HUES6 (cell line): Measurements from ENCODE around the gene KIR3DL3.
"Not testable (repeated sequence)": the region's sequence is repeated elsewhere in the genome, so short reads cannot be mapped to it uniquely, and the experiment has no call there.

Experiments used
- H3K27ac ChIP-seq: 2 replicates; pipeline ENCODE4 v1.7.0; 2013; ENCODE audit warnings: low read depth, mild to moderate bottlenecking, low read length, inconsistent platforms
- H3K27me3 ChIP-seq: 2 replicates; pipeline ENCODE4 v1.6.1; 2013; ENCODE audit warnings: low read length; ENCODE audit not compliant: control insufficient read depth, insufficient read depth
- H3K36me3 ChIP-seq: 2 replicates; pipeline ENCODE4 v1.6.1; 2013; ENCODE audit warnings: low read length; ENCODE audit not compliant: control insufficient read depth, insufficient read depth
- H3K4me1 ChIP-seq: 2 replicates; pipeline ENCODE4 v1.6.1; 2013; ENCODE audit warnings: low read length; ENCODE audit not compliant: control insufficient read depth, insufficient read depth
- H3K4me3 ChIP-seq: 2 replicates; pipeline ENCODE4 v1.5.1; 2013; ENCODE audit warnings: low read depth, low read length
- H3K9ac ChIP-seq: one replicate; pipeline ENCODE4 v1.6.1; 2013; ENCODE audit warnings: mild to moderate bottlenecking, low read length
- H3K9me3 ChIP-seq: 2 replicates; pipeline ENCODE4 v1.6.1; 2013; ENCODE audit warnings: low read depth, low read length; ENCODE audit not compliant: control insufficient read depth, insufficient read depth

Gene KIR3DL3

DNA sequence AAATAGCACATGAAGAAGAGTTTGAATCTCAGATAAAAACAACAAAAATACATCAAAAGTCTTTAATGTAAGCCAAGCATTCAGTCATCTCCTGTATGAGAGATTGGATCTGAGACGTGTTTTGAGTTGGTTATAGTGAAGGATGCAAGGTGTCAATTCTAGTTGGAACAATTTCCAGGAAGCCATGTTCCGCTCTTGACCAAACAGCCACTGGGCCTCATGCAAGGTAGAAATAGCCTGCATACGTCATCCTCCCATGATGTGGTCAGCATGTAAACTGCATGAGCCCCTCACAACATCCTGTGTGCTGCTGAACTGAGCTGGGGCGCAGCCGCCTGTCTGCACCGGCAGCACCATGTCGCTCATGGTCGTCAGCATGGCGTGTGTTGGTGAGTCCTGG lies at the start of gene KIR3DL3:
Gene KIR3DL3, plus strand, starts transcription at position 301 of the 400 bp plus-strand sequence. Its CDS starts 55 bp downstream, at position 356.
- H3K4me3 ChIP-seq: no peak within 1 kb of the TSS
- H3K4me1 ChIP-seq: no peaks in the 10 kb centered on the region
- no peaks in the 10 kb centered on the region for H3K36me3 ChIP-seq
- peaks cover 77% of the 10 kb centered on the region for H3K9me3 ChIP-seq
- H3K9ac ChIP-seq: no peak within 1 kb of the TSS
- H3K27ac ChIP-seq: no peak within 1 kb of the TSS
- no peaks in the 10 kb centered on the region; the same call in 1 of the 2 replicates for H3K27me3 ChIP-seq

DNA sequence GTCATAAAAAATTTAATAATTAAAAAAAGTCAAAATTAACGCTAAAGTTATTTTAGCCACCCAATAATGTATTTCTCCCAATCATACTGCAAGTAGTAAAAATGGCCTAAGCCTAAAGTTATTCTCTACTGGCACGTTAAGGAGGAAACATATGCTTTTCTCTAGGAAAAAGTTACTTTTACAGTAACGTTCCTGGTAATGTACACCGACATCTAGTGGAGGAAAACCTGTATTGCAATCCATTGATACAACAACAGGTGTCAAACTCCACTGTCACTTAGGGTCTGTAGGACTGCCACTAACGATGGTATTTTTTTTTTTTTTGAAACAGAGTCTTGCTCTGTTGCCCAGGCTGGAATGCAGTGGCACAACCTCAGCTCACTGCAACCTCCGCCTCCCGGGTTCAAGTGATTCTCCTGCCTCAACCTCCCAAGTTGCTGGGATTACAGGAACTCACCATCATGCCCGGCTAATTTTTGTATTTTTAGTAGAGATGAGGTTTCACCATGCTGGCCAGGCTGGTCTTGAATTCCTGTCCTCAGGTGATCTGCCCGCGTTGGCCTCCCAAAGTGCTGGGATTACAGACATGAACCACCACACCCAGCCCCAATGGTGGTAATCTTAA lies 47.9 kb upstream of the KIR3DL3 start:
- not testable (repeated sequence) for H3K9ac ChIP-seq, H3K27ac ChIP-seq, H3K27me3 ChIP-seq, H3K36me3 ChIP-seq, H3K4me3 ChIP-seq, H3K9me3 ChIP-seq, H3K4me1 ChIP-seq

DNA sequence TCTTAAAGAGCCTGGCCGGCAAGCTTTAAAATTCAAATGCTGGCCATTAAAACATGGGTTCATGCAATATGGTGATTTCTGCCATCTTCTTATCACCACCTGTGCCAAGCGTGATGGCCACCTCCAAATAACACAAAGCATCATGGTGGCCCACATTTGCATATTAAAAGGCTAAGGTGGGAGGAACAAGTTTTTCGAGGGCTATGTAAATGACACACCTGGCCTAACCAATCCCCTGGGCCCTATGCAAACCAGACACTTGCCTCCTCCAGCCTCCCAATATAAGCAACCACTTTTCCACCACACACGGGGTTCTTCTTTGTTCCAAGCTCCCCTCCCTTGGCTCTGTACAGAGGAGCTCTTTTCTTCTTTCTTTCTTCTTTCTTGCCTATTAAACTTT lies 47.0 kb upstream of the KIR3DL3 start:
- no peaks in the 10 kb centered on the region for H3K4me1 ChIP-seq
- no peak overlapping the region for H3K27ac ChIP-seq
- H3K27me3 ChIP-seq: no peaks in the 10 kb centered on the region; the same call in 1 of the 2 replicates
- no peak overlapping the region for H3K4me3 ChIP-seq
- no peaks in the 10 kb centered on the region for H3K36me3 ChIP-seq
- peaks cover 3% of the 10 kb centered on the region; the same call in 1 of the 2 replicates for H3K9me3 ChIP-seq
- H3K9ac ChIP-seq: no peak overlapping the region

DNA sequence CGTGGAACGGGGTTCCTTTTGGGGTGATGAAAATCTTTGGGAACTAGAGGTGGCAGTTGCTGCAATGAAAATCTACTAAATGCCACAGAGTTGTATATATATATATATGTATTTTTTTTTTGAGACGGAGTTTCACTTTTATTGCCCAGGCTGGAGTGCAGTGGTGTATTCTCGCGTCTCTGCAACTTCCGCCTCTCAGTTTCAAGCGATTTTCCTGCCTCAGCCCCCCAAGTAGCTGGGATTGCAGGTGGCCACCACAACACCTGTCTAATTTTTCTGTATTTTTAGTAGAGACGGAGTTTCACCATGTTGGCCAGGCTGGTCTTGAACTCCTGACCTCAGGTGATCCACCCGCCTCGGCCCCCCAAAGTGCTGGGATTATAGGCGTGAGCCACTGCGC lies 42.6 kb upstream of the KIR3DL3 start:
- H3K27me3 ChIP-seq, H3K27ac ChIP-seq: not testable (repeated sequence)

DNA sequence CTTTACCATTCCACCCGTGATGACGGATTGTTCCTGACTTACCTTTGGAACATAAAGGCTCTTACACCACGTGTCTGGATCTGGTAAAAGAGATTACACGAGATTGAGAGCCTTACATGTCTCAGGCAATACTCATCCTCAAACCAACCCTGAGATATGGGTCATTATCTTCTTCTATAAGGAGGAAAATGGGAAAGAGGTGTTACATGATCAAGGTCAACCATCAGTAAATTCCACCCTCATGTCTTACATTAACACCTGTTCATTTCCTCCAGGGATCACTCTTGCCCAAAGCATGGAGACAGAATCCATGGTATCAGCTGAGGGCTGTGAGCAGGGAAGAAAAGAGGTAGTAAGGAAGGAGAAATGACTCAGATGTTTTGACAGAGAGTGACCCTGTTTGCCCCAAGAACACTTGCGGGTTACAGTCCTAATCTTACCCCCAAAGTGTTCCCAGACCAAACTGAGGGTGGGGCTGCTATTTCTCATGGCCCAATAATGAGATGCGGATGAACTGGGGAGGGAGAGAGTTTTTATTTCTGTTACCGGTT lies 41.9 kb upstream of the KIR3DL3 start:
- H3K4me1 ChIP-seq: no peaks in the 10 kb centered on the region
- H3K9me3 ChIP-seq: peaks cover 15% of the 10 kb centered on the region; the same call in 1 of the 2 replicates
- H3K27me3 ChIP-seq: no peaks in the 10 kb centered on the region; the same call in 1 of the 2 replicates
- no peaks in the 10 kb centered on the region for H3K36me3 ChIP-seq
- H3K4me3 ChIP-seq: no peak overlapping the region
- no peak overlapping the region for H3K27ac ChIP-seq
- no peak overlapping the region for H3K9ac ChIP-seq

More for the DNA sequence above, 42.6 kb upstream of the KIR3DL3 start:
- not testable (repeated sequence) for H3K9ac ChIP-seq, H3K36me3 ChIP-seq, H3K4me1 ChIP-seq, H3K4me3 ChIP-seq
- H3K9me3 ChIP-seq: peaks cover 12% of the 10 kb centered on the region; the same call in 1 of the 2 replicates

DNA sequence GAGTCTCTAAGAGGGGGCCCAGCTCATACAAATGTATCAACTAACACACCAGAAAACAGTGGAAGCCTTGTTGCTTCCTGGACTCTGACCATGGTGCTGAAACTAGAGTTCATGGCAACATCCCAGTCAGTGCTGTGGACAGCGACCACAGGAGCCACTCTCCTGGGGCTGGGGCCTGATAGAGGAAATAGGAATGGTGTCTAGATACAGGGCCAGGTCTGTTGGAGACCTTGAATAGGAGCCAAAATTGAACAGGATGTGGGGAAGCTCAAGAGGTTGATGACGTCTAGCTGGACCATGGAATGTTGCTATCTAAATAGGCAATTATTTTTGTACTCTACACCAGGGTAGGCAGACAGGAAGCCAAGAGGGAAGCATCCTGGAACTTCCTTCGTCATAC lies 39.7 kb upstream of the KIR3DL3 start:
- peaks cover 19% of the 10 kb centered on the region; the same call in 1 of the 2 replicates for H3K9me3 ChIP-seq
- no peak overlapping the region for H3K9ac ChIP-seq
- no peaks in the 10 kb centered on the region for H3K4me1 ChIP-seq

DNA sequence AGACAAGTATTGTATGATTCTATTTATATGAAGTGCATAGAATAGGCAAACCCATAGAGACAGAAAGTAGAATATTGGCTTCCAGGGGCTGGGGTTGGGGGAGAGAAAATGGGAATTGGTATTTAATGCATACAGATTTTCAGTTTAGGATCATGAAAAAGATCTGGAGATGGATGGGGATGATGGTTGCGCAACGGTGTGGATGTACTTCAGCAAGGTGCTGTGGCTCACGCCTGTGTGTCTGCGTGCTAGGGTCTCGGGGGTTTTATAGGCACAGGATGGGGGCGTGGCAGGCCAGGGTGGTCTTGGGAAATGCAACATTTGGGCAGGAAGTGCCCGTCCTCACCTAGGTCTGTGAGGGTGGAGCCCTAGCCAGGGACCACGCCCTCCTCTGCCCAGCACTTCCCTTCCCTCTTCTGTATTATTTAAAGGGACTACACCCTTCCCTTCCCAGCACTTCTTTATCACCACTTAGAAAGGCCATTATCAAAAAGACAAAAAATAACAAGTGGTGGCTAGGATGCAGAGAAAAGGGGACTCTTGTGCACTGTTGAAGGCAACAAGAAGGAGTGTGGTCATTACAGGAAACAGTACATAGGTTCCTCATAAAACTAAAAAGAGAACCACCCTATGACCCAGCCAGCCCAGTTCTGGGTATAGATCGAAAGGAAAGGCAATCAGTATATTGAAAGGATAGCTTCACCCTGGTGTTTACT lies 32.5 kb upstream of the KIR3DL3 start:
- no peak overlapping the region for H3K9ac ChIP-seq
- peaks cover 28% of the 10 kb centered on the region; the same call in 1 of the 2 replicates for H3K27me3 ChIP-seq
- no peak overlapping the region for H3K4me3 ChIP-seq
- H3K27ac ChIP-seq: no peak overlapping the region
- H3K9me3 ChIP-seq: peaks cover 44% of the 10 kb centered on the region; the same call in 1 of the 2 replicates
- H3K4me1 ChIP-seq: no peaks in the 10 kb centered on the region
- no peaks in the 10 kb centered on the region for H3K36me3 ChIP-seq

More for the DNA sequence above, 39.7 kb upstream of the KIR3DL3 start:
- Histone ChIP-seq H3K27me3 (peaks cover 6% of the 10 kb centered on the region; the same call in 1 of the 2 replicates), H3K36me3 (no peaks in the 10 kb centered on the region), H3K4me3 (no peak overlapping the region), H3K27ac (no peak overlapping the region)

DNA sequence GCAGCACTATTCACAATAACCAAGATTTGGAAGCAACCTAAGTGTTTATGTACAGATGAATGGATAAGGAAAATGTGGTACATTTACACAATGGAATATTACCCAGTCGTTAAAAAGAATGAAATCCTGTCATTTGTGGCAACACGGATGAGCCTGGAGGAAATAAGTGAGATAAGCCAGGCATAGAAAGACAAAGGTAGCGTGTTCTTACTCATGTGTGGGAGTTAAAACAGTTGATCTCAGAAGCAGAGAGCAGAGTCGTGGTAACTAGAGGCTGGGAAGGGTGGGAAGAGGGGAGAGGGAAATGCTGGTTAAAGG lies 32.0 kb upstream of the KIR3DL3 start:
- Histone ChIP-seq H3K9me3 (peaks cover 43% of the 10 kb centered on the region; the same call in 1 of the 2 replicates), H3K36me3 (no peaks in the 10 kb centered on the region), H3K4me1 (no peaks in the 10 kb centered on the region), H3K4me3 (no peak overlapping the region), H3K27me3 (peaks cover 28% of the 10 kb centered on the region; the same call in 1 of the 2 replicates), H3K9ac (no peak overlapping the region), H3K27ac (no peak overlapping the region)

DNA sequence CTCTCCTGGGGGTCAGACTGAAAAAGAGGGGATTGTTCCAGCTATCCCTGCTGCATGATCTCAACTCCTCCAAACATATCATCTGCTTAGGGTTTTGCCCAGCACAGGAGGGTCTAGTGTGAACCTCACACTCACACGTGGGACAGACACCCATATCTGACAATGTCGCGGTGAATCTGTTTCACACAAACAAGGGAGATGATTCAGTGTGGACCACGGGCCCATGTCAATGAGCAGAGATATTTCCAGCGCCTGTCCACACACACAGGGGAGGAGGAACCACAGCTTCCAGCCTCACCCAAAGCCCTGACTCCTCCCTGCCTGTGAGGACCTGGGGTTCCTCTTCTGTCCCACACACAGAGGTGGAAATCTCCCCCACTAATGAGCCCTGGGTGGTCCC lies 29.6 kb upstream of the KIR3DL3 start:
- Histone ChIP-seq H3K27ac (no peak overlapping the region), H3K9ac (no peak overlapping the region), H3K9me3 (peaks cover 50% of the 10 kb centered on the region; the same call in 1 of the 2 replicates), H3K27me3 (peaks cover 21% of the 10 kb centered on the region; the same call in 1 of the 2 replicates), H3K4me1 (no peaks in the 10 kb centered on the region), H3K36me3 (no peaks in the 10 kb centered on the region), H3K4me3 (no peak overlapping the region; the same call in 1 of the 2 replicates)

DNA sequence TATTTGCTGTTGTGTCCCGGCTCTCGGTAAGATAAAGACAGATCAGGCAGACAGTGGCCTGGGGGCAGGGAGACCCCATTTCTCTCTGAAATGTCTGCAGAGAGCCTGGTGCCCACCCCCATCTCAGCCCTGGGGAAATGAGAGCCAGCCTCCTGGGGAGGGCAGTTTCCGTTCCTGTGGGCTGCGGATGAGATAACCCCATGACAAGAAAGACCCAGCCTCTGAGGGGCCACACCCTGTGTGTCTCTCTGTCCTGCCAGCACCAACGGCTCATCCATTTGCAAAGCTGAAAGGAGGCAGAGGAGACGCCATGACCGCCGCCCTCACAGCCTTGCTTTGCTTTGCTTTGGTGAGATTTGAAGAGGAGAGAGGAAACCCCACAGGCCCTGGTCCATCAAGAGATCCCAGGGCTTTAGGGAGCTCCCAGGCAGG lies 28.1 kb upstream of the KIR3DL3 start:
- Histone ChIP-seq H3K4me1 (no peaks in the 10 kb centered on the region), H3K27ac (no peak overlapping the region), H3K27me3 (peaks cover 21% of the 10 kb centered on the region; the same call in 1 of the 2 replicates), H3K4me3 (no peak overlapping the region), H3K9ac (no peak overlapping the region), H3K36me3 (no peaks in the 10 kb centered on the region), H3K9me3 (peaks cover 58% of the 10 kb centered on the region; the same call in 1 of the 2 replicates)

DNA sequence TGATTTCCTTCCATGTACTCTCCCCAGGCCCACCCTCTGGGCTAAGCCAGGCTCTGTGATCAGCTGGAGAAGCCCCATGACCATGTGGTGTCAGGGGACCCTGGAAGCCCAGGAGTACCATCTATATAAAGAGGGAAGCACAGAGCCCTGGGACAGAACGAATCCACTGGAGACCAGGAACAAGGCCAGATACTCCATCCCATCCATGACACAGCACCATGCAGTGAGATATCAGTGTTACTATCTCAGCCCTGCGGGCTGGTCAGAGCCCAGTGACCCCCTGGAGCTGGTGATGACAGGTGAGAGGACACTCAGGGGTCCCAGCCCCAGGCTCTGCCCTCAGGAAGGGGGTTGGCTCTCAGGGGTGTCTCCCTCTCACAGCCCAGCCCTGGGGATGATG lies 27.5 kb upstream of the KIR3DL3 start:
- Histone ChIP-seq H3K9me3 (peaks cover 57% of the 10 kb centered on the region; the same call in 1 of the 2 replicates), H3K27me3 (peaks cover 21% of the 10 kb centered on the region; the same call in 1 of the 2 replicates), H3K27ac (no peak overlapping the region), H3K36me3 (no peaks in the 10 kb centered on the region), H3K9ac (no peak overlapping the region), H3K4me1 (no peaks in the 10 kb centered on the region), H3K4me3 (no peak overlapping the region)
